Gastrocnemius medialis (tissue), 4 donors: ENCODE results near the gene TMTC2.

Experiments used
- CTCF ChIP-seq, 5 experiments: fragments of 450-650 bp in 3 of 5; fragments of 200-600 bp in 2 of 5; sonication (generic) in 2 of 5; IDR thresholded peaks in 4 of 5; conservative IDR thresholded peaks in 1 of 5; 1 replicate in 4 of 5; 2 replicates in 1 of 5; pipeline ENCODE4 v1.5.1; 2016 to 2019; ENCODE audit warnings: antibody characterized with exemption in 5 of 5, mild to moderate bottlenecking in 3 of 5, moderate library complexity in 3 of 5
- POLR2A ChIP-seq, 2 donors: fragments of 450-650 bp; IDR thresholded peaks; one replicate each; pipeline ENCODE4 v1.6.1; 2017; ENCODE audit warnings: antibody characterized with exemption in 2 of 2, mild to moderate bottlenecking in 2 of 2, moderate library complexity in 2 of 2

- TF ChIP-seq CTCF (IDR thresholded peaks at IDR 0.05 in 4 of 5, conservative IDR thresholded peaks at IDR 0.05 in 1 of 5) (no peak), POLR2A (IDR thresholded peaks at IDR 0.05) (no peak)
Measured at GRCh38 chr12:82710741-82711140, 24.0 kb downstream of the TMTC2 start.
